AML-193 (cell line): ENCODE data around the gene INPP5J.

Source experiments
- DNase-seq, 2 experiments: peaks; one replicate each; lab custom pipeline; 2025; lab: John Stamatoyannopoulos, UW

INPP5J gene

GRCh38 chr22:31124290-31124689 is 1.5 kb downstream of the INPP5J start:
- DNase-seq, result no peak

- no peak for DNase-seq
Measured at GRCh38 chr22:31124811-31125465, 2.2 kb downstream of the INPP5J start.

- no peak for DNase-seq
Measured at GRCh38 chr22:31125521-31126117, 2.9 kb downstream of the INPP5J start.

- DNase-seq, result no peak
Measured at GRCh38 chr22:31126128-31126868, 3.5 kb downstream of the INPP5J start.

- no peak for DNase-seq
Measured at GRCh38 chr22:31126869-31127175, 4.1 kb downstream of the INPP5J start.

GRCh38 chr22:31127181-31127772 is 4.5 kb downstream of the INPP5J start:
- no peak for DNase-seq

- no peak for DNase-seq
Measured at GRCh38 chr22:31128156-31128555, 5.4 kb downstream of the INPP5J start.

GRCh38 chr22:31130873-31131272 is 8.1 kb downstream of the INPP5J start:
- DNase-seq, result no peak

- DNase-seq, result no peak
Measured at GRCh38 chr22:31133911-31134310, 11.1 kb downstream of the INPP5J start.

- DNase-seq, result no peak
Measured at GRCh38 chr22:31134688-31135087, 11.9 kb downstream of the INPP5J start.

- DNase-seq, result no peak
Measured at GRCh38 chr22:31135706-31136105, 12.9 kb downstream of the INPP5J start.

- no peak for DNase-seq
Measured at GRCh38 chr22:31136155-31136554, 13.4 kb downstream of the INPP5J start.

GRCh38 chr22:31136711-31137110 is 13.9 kb downstream of the INPP5J start:
- DNase-seq, result no peak

- DNase-seq, result no peak
Measured at GRCh38 chr22:31137721-31138120, 15.0 kb downstream of the INPP5J start.

GRCh38 chr22:31138126-31138525 is 15.4 kb downstream of the INPP5J start:
- no peak for DNase-seq

GRCh38 chr22:31139066-31139465 is 16.3 kb downstream of the INPP5J start:
- no peak for DNase-seq

- DNase-seq, result no peak
Measured at GRCh38 chr22:31139866-31140716, 17.3 kb downstream of the INPP5J start, which contains the start of gene PLA2G3. PLA2G3 (minus strand) TSS chr22:31140508; CDS start chr22:31140354, 154 bp downstream.

GRCh38 chr22:31140746-31141145 is 18.0 kb downstream of the INPP5J start:
- no peak for DNase-seq

- no peak for DNase-seq
Measured at GRCh38 chr22:31141551-31141950, 18.8 kb downstream of the INPP5J start.

- no peak for DNase-seq
Measured at GRCh38 chr22:31142285-31142684, 19.5 kb downstream of the INPP5J start.

GRCh38 chr22:31143038-31143437 is 20.3 kb downstream of the INPP5J start:
- no peak for DNase-seq

- no peak for DNase-seq
Measured at GRCh38 chr22:31143537-31143936, 20.8 kb downstream of the INPP5J start.
